Pons (tissue), 1 donor: Measurements from ENCODE around the gene ARHGAP42.
"Not testable (repeated sequence)": the region's sequence is repeated elsewhere in the genome, so short reads cannot be mapped to it uniquely, and the experiment has no call there.

Experiments
- DNase-seq: peaks from one replicate; pipeline ENCODE4 v3.0.0-alpha.2; 2016; ENCODE audit warnings: low spot score

ARHGAP42 gene, protein sequence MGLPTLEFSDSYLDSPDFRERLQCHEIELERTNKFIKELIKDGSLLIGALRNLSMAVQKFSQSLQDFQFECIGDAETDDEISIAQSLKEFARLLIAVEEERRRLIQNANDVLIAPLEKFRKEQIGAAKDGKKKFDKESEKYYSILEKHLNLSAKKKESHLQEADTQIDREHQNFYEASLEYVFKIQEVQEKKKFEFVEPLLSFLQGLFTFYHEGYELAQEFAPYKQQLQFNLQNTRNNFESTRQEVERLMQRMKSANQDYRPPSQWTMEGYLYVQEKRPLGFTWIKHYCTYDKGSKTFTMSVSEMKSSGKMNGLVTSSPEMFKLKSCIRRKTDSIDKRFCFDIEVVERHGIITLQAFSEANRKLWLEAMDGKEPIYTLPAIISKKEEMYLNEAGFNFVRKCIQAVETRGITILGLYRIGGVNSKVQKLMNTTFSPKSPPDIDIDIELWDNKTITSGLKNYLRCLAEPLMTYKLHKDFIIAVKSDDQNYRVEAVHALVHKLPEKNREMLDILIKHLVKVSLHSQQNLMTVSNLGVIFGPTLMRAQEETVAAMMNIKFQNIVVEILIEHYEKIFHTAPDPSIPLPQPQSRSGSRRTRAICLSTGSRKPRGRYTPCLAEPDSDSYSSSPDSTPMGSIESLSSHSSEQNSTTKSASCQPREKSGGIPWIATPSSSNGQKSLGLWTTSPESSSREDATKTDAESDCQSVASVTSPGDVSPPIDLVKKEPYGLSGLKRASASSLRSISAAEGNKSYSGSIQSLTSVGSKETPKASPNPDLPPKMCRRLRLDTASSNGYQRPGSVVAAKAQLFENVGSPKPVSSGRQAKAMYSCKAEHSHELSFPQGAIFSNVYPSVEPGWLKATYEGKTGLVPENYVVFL

DNA sequence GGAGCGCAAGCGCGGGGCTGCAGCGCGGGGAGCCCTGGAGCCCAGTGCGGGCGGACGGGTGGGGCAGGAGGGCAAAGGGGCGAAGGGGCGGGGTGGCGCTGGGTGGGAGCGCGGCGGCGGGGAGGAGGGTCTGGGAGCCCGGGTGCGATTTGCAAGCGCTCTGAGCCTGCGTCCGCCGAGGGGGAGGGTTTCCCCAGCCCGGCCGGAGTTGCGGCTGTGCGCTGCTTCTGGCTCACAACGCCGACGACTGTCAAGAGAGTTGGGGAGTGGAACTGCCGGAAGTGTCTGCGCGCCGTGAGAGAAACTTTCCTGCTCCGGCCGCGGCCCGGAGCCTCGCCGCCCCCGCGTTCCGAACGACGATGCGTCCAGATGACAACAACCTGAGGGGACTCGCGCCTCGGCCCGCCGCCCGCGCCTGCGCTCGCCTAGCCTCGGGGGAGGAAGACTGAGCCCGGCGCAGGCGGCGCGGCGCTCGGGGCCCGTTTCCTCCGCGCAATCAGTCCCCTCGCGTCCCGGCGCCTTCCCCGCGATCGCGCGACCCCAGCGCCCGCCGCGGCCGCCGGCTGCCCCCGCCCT, at the start of gene ARHGAP42:
TSS of gene ARHGAP42 (plus strand) at position 235 of the 576 bp plus-strand sequence. CDS start 391 bp downstream, outside the sequence.
- DNase-seq = no peak

DNA sequence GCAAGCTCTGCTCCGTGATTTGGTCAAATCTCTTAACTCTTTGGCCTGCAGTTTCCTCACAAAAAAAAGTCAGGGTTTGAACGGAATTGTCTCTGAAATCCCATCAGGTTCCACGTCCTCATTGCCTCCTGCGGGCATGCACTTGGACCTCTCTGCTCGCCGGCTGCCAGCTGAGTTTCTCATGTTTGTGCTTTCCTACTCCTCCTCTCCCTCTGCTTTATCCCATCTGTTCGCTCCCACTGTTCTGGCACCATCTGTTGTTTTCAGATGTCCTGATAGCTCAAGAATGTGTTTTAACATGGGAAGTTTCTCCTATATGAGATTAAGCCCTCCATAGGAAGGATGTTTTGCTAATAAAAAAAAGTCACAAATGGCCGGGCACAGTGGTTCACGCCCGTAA, 49.4 kb upstream of the ARHGAP42 start:
- DNase-seq = no peak

DNA sequence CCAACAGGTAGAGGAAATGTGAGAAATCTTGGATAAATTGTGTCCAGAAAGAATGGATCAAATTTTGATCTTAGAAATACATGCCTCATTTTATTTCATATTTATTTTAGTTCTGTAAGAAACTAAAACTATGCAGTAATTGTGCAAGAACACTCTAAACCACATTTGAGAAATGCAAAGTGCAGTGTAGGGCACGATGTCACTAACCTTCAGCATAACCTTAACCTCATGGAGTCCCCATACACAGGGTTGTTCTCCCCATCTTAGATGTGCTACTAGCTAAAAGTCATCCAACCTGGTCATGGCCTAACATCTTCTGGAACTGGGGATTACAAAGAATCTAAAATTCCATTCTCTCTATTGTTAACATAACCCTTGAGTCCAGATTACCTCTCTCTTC, 48.4 kb upstream of the ARHGAP42 start:
- DNase-seq = no peak

DNA sequence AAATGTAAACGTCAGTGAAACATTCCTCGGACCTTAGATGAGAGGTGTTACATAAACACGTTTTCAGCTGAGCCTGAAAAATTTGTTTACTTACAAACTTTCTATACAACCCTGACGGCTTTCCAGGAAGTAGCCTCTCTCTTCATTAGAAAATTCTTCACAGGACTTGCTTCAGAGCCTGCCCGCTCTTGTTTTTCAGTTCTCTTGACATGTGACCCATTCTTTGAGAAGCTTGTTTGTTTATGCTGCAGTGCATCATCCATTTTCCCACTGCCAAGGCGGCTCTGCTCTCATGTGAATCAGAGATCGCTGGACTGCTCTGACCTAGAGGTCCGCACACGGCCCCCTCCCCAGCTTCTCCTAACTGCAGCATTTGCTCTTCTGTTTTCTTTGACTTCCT, 47.9 kb upstream of the ARHGAP42 start:
- DNase-seq = peak; percentile 52

DNA sequence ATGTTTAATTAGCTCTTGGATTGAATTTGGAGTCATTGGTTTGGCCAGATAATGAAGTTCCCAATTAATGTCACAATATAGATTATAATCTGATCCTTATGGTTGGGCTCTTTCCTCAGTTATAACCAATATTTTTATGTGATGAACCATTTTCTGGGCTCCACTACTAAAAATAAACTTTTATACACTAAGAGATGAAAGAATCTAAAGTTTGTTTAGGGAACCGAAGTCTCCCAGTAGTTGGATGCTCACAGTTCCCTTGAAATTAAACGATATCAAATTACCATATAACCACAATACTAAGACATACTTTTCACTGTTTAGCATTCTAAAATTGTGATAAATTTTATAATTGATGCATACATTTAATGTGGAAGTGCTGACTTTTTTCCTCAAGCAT, 47.0 kb upstream of the ARHGAP42 start:
- no peak for DNase-seq

DNA sequence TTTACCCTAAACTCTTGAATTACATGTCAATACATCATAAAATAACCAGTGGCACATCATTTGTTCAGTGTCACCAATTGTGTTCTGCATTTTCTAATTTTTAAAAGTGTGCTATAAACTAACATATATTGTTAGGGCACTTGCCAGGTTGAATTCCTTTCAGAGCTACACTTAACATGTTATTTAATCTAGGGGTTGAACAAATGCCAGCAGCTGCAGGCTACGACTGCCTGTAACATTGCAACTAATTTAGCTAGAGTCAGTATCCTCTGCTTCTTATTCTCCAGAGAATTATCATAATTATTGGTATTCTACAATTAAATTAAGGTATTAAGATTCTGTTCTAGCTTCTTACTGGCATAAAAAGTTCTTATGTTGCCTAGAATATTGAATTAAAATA, 46.4 kb upstream of the ARHGAP42 start:
- no peak for DNase-seq

DNA sequence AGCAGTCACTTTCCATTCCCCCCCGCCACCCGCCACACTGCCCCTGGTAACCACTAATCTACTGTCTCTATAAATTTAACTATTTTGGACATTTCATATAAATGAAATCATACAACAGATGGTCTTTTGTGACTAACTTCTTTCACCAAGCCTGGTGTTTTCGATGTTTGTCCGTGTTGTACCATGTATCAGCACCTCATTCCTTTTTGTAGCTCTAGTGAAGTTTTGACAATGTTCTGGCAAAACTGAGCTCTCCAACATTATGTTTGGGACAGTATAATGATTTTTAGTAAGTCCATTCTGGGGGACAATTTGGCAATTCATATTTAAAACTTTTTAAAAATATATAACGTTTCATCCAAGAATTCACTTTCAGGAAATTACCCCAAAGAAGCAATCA, 45.6 kb upstream of the ARHGAP42 start:
- DNase-seq = no peak

DNA sequence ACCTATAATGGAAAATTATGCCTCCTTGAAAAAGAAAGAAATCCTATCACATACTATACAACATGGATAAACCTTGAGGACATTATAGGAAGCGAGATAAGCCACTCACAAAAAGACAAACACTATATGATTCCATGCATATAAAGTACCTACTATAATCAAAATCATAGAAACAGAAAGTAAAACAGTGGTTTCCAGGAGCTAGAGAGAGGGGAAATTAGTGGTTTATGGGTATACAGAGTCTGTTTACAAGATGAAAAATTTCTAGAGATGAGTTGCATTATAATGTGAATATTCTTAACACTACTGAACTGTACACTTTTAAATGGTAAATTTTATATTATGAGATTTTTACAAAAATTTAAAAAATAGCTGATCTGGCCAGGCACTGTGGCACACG, 40.5 kb upstream of the ARHGAP42 start:
- DNase-seq = no peak

DNA sequence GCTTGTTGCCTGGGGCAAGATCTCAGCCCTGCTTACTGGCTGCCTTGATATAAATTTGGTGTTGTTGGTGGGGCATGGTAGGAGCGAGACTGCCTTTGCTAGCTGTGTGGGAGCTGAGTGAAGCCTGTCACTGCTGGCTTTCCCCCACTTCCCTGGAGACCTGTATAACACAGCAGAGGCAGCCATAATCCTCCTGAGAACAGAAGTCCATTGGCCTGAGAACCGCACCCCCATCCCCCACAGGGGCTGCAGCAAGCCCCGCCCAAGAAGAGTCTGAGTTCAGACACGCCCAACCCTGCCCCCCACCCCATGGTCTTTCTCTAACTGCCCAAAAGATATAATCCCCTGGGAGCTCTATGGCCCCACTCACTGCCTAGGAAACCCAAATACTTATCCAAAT, 39.2 kb upstream of the ARHGAP42 start:
- DNase-seq = no peak

DNA sequence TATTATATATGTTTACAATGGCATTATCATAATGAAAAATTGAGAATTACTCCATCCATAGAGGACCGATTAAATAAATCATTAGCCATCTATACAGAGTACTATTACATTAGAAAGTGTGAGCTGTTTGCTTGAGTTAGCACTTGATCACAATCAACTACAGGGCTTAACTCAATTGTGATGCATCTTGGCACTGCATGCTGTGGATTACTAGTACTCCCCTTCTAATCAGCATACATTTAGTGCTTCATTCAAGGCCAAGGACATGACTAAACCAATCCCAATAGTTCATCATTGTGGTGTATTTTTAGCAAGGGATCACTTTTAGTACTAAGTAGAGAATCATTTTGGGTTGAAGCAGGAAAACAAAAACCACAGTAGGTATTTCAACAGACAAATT, 23.5 kb upstream of the ARHGAP42 start:
- no peak for DNase-seq

DNA sequence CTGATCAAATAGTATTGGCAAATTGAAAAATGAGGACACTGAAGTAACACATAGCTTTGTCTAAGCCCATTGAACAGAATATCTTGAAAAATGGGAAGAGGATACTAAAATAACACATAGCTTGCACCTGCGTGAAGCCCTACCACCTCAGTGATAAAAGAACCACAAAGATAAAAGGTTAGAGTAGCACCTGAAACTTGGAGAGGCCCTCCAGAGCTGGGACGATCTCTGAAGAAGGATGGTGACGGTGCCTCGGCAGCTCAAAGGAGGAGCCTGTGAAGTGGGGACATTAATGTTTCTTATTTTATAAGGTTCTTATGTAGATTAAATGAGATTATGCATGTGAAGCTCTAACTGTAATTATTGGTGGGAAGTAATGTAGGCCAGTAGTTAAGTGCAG, 23.1 kb upstream of the ARHGAP42 start:
- no peak for DNase-seq

DNA sequence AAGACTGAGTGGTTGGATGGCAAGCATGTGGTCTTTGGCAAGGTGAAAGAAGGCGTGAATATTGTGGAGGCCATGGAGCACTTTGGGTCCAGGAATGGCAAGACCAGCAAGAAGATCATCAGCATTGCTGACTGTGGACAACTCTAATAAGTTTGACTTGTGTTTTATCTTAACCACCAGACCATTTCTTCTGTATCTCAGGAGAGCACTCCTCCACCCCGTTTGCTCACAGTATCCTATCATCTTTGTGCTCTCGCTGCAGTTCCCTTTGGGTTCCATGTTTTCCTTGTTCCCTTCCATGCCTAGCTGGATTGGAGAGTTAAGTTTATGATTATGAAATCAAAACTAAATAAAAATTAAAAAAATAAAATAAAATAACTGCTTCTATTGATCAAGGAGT, 20.3 kb upstream of the ARHGAP42 start:
- not testable (repeated sequence) for DNase-seq

DNA sequence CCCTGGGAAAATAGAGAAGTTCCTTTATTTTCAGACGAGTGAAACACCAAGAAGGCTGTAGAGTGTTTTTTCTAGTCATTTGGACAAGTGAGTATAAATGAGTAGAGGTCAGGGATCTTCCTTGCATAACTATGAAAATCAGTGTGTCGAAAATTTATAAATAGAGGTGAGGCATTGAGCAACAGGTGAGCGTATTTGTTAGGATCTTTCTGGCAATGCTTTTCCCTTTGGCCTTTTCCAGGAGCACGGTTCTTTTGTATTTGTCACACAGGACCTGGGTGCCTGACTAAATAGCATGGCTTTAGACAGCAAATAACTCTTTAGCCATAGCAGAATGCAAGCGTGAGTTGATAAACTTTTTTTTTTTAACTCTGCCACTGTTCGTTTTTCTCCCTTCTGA, 19.6 kb upstream of the ARHGAP42 start:
- DNase-seq = no peak

DNA sequence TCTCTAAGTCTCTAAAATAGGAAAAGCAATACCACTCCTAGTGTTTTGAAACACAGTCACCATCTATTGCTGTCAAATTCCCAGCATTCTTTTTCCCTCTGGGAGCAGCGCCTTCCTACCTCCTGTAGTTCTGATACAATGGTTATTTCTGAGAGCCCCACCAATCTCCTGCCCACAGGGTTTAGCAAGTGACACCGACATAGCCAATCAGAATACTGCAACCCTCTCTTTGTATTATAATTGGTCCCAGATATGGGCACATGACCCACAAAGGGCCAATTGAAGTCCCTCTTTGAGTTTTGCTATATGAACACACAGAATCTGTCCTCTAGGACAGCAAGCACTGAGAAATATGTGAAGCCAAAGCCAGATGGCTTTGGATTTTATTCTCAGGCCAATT, 16.9 kb upstream of the ARHGAP42 start:
- DNase-seq = no peak

DNA sequence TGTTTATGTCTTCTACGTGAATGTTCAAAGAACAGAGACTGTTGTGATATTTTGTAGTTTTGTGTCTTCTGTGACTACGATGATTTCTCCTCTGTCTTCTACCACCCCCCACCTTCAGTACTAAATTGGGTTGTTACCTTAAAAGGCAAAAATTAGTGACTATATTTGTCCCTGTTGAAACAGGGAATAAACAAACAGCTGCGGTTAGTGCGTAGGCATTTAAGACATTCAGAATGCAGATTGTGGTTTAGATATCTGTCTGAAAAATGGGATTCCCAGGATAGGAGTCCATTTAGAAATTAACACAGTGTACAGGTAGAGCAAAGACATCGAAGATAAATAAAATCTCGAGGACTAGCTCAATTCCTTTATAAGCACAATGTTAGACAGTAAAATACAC, 15.6 kb upstream of the ARHGAP42 start:
- DNase-seq = no peak

DNA sequence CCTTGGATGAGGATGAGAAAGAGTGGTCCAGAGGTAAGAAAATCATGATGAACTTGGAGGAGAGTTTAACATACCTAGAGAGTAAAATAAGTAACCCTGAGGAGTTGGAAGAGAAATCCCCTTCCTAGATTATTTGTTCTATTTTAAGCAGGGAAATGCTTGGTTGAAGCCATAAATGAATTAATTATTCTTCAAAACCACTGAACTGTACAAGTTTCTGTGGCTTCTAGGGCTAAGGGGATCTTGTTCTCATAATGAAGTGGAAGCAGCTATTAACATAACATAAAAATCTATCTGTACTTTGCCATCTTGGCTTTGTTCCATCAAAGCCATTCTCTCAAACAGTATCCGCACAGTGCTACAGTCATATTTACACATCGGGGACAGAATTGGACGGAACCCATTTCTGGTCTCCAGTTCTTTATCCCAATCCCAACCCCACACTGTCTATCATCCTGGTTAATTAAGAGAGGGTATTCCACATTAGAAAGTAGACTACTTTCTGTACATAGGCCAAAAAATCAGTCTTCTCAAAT, 14.5 kb upstream of the ARHGAP42 start:
- DNase-seq = no peak

DNA sequence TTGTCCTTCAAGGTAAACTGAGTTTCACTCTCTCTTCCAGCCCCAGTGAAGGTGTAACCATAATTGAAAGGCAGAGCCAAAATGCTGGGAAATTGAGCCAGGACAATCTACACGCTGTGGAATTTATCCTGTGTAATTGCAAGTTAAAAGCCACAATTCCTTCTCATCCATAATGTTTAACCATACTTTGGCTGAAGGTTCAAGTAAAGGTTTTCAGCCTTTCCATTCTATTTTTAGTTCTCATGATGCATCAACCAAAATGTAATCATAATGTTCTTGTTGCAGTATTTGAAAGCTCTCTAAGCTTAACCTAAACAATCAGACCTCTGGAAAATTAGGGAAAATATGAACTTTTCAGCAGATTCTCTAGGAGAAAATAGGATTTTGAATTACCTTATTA, 14.0 kb upstream of the ARHGAP42 start:
- no peak for DNase-seq

DNA sequence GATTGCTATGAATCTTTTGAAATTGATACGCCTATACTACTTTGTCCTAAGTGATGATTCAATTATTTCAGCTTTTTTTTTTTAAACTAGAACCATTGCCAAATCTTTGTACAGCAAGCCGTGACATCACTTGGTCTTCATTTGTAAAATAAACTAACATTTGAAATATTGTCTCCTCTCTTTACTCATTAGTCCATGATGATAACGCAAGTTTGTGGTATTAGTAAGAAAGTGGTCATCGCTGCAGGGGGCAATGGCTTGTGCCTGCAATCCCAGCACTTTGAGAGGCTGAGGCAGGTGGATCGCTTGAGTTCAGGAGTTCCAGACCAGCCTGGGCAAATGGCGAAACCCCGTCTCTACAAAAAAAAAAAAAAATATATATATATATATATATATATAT, 12.9 kb upstream of the ARHGAP42 start:
- no peak for DNase-seq

DNA sequence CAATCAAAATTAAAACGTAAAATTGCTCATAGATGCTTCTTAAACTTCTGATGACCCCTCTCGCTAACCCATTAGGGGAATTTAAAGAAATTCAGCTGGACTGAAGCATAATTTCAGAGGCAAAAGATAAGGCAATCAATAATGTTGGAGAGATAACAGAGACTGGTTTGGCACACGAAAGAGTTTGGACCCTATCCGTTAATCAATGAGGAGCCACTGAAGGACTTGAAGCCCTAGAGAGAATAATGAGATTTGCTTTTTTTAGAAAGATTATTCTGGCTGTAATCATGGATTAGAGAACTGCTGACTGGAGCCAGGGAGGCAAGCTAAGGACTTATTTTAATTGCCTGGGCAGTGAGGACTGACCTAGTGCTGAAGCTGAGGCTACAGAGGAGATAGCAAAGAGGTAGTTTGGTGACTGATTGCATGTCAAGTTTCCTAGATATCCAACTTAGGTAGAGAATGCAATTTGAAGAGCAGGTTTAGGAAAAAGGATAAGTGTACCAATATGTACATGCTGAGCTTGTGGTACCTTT, 11.9 kb upstream of the ARHGAP42 start:
- DNase-seq = no peak

DNA sequence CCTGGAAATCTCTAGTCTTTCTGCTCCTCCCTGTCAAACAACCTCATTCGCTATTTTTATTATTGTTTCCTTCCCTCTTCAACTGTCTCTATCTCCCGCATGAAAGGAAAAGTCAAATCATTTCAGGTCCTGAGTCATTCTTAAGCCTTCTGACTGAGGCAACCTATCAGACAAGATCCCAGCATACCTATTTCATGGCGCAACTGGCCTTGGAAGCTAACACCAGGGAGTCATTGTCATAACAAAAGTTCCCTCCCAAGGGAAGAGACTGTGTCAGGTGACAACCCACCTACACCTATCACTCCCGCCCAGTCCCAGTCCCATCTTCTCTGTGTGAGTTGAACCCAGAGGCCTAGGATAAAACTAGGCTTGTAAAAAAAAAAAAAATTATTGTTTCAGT, 10.2 kb upstream of the ARHGAP42 start:
- no peak for DNase-seq

DNA sequence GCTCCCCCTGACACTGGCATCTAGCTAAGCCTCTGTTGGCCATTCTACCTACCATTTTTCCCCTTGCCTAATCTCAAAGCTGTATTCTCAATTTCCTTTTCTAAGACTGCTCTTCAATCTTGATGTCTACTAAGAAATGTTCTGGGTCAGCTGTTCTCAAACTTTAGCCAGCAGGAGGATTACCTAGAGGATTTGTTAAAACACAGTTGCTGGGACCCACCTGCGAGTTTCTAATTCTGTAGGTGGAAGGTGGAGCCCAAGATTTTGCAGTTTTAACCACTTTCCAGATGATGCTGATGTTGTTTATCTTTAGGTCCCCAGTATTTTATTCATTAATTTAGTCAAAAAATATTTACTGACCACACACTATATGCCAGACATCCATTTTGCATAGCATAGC, 9.3 kb upstream of the ARHGAP42 start:
- DNase-seq = no peak

DNA sequence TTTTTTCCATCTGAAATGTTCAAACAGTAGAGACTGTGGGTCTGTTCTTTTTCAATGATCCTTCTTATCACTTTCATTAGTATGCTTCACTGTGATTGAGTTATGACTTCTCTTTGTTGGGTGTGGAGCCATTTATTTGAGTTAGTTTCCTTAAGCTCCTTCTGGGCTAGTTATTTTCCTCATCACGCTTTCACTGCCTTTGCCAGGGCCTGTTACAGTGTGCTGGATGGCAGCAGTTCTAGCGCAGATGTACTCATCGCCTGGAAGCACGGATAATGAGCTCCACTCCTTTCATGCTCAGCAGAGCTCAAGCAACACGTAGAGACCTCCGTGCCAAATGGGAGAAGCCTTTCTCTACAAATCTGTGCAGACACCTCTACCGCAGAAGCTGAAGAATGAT, 7.0 kb upstream of the ARHGAP42 start:
- no peak for DNase-seq
